OCI-LY7 (cell line): ENCODE data around the gene AIFM3.

ENCODE experiments used
- CTCF ChIP-seq: fragments of 200-600 bp; sonication (generic); conservative IDR thresholded peaks from 2 replicates; pipeline ENCODE4 v1.5.1; 2014; ENCODE audit warnings: mild to moderate bottlenecking, antibody characterized with exemption, low read length, moderate library complexity, mixed read lengths
- EZH2phosphoT487 ChIP-seq: fragments of 200-600 bp; sonication (generic); IDR thresholded peaks from 2 replicates; pipeline ENCODE4 v1.6.1; 2018; ENCODE audit warnings: low read depth, borderline replicate concordance, mild to moderate bottlenecking, mixed run types, antibody characterized with exemption, low read length, moderate library complexity, mixed read lengths

DNA sequence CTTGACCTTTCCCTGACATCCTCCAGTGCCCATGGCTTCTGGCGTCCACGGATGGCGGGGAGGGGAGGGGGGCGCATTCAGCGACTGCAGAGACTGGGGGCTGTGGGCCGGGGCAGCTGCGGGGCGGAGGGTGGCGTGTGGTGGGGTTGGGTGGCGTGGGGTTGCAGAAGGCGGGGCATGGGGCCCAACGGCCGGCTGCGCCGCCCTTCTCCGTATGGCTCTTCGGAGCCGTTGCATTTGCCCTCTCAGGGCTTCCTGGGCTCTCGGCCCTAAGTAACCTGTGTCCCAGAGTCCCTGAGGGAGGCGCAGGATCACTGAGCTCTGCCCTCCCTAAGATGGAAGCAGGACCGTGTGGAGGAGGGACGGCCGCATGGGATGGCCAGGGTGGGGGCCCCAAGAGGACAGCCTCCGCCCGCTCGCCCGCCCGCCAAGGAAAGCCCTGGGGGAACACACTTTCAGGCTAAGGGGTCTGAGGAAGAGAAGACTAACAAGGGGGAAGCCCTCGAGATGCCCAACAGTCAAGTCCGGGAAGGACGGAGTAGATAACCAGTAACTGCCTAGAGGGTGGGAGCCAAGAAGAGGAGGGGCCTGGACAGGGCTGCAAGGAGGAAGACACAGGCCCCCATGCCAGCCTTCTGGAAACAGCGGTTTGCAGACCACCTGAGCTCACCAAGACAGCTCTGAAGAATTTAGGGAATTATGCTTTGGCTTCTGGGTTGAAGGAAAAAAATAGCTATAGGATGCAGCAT lies 9.2 kb upstream of the AIFM3 start:
- TF ChIP-seq CTCF (no peak), EZH2phosphoT487 (no peak)
